Ramos (cell line): ENCODE results near the gene CDON.

Experiments used
- in situ Hi-C: fragments of 300-500 bp; cut with MboI; formaldehyde crosslinking; loops from one replicate; pipeline ENCODE4 v1.14.3; 2022; ENCODE audit warnings: low sequenced_read_pairs; ENCODE audit not compliant: unreplicated experiment

CDON gene

GRCh38 chr11:125967515-125967914, 95.2 kb downstream of the CDON start:
- in situ Hi-C loops: no loop called here

DNA sequence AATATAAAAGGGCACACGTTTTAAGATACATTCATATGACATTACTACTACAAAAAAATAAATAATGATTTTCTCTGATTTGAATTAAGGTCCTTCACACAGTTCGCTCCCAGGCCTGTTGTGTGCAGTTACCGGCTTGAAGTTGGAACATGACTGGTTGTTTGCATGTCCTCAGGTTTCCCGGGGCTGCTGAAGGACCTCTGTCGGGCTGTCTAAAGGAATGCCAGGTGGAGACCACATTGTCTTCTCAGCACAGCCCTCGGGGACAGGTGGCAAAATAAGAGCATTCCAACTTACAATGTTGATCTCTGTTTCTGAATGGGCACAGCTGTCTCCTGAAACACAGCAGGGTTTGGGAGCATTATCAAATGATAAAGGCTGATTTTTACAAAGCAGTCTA, 101.9 kb downstream of the CDON start:
- in situ Hi-C loops: no loop called here

DNA sequence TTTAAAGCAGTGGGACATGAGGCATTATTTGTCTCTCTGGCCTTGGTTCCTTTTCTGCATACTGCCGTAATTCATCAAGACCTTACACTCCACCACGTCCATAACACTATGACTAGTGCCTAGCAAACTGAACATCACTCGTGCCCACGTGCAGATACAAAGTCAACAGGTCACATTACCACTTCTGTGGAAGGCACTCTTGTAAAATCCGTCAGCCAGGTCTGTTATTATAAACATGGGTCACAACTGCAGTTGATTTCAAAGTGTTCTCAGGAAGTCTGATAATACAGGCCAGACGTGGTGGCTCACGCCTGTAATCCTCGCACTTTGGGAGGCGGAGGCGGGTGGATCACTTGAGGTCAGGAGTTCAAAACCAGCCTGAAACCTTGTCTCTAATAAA, 102.7 kb downstream of the CDON start:
- in situ Hi-C loops: no loop called here

GRCh38 chr11:125959511-125959910, 103.2 kb downstream of the CDON start:
- in situ Hi-C loops: no loop called here

DNA sequence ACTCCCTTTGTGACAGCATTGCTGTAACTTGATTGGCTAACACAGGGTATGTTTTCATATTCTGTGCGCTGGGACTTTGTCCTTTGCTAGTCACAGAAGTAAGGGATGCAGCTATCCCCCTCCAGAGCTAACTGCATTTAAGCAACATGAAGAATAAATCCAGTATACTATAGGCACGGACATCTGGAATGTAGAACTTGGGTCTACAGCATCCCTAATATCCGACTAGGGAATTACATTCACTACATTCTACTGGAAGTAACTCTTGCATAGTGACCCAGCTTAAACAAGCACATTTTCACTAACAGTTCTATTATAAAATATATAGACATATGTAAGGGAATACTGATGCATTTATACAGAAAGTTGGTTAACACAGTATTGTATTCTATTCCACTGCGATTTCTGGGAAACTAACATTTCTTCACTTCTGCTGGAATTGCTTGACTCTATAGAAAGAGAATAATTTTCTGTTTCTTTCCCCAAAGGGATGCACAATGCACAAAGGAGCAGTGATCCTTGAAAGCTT, 103.7 kb downstream of the CDON start:
- in situ Hi-C loops: no loop called here

- in situ Hi-C loops: no loop called here
Measured at GRCh38 chr11:125957618-125958332, 104.9 kb downstream of the CDON start.

GRCh38 chr11:125956391-125957134, 106.1 kb downstream of the CDON start:
- in situ Hi-C loops: no loop called here

- in situ Hi-C loops: no loop called here
Measured at GRCh38 chr11:125955856-125956255, 106.8 kb downstream of the CDON start.

GRCh38 chr11:125954945-125955640, 107.6 kb downstream of the CDON start:
- in situ Hi-C loops: no loop called here

DNA sequence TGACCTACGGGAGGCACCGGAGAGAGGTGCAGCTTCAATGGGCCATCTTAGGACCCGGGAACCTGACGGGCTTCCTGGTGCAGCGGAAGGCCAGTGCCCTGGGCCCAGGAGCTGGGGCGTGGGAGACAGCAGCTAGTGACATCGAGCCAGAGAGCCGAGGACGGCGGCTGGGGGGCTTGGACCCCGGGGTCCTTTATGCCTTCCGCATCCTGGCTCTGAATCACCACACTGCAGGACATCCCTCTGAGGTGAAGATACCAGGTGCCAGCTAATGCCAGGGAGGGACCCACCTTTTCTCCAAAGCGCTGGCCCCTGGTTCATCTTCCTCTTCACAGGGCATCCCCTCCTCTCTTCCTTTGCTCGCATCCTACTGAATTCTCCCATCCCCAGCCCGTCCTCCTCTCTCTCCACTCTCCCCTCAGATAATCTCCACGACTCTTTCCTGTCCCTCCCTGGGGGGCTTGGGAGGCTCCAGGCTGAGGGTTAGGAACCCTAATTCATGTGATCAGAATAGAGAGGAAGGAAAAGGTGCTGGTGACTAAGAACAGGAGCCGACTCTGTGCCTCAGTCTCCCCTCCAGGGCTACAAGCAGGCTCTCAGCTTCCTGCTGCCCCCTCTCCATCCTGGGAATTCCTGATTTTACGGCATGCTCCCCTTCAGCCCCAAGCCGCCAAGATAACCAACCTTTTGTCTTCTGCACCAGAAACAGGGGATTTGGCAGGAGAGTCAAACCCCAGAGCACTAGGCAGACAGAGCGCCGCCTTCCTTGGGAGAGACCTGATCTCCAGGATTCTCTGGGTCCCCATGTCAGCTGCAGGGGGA, 108.3 kb downstream of the CDON start:
- in situ Hi-C loops: no loop called here

- in situ Hi-C loops: no loop called here
Measured at GRCh38 chr11:125953401-125953935, 109.2 kb downstream of the CDON start.

- in situ Hi-C loops: no loop called here
Measured at GRCh38 chr11:125952973-125953372, 109.7 kb downstream of the CDON start.

DNA sequence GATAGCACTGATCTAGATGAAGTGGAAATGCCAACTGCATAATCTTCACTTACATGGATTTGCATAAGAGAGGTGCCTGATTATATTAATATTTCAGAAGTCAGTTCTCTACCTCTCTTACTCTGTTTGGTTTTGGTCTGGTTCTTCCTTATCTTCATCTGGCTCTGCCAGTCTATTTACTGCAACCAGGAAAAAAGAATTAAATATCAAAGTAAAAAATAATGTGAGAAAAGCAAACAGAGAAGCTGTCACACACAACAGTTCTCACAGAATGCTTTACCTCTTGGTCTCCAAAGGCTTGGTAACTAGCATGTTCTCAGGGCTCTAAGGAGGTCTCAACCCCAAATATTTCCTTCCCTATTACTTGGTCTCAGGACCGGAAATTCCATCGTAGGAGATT, 110.1 kb downstream of the CDON start:
- in situ Hi-C loops: no loop called here

GRCh38 chr11:125951731-125952130, 110.9 kb downstream of the CDON start:
- in situ Hi-C loops: no loop called here

- in situ Hi-C loops: no loop called here
Measured at GRCh38 chr11:125950696-125951651, 111.7 kb downstream of the CDON start.

DNA sequence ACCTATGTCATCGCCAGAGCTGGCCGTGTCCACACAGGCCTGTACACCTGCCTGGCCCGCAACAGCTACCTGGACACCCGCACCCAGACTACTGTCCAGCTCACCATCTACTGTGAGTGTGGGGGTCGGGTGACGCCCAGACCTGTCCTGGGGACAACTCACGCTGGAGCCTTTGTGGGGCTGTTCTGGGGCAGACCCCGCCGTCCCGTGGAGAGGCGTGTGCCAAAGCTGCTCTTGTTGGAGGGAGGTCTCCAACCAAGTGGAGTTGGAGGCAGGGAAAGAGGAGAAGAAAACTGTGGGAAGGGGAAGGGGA, 112.5 kb downstream of the CDON start:
- in situ Hi-C loops: no loop called here

GRCh38 chr11:125949271-125950177, 113.1 kb downstream of the CDON start:
- in situ Hi-C loops: no loop called here
